GM12878 (cell line): Measurements from ENCODE around the gene OVOL3. TPM values are rescaled to one million over a fixed set of nuclear protein-coding genes. Genes with fewer than 3 reads are reported as not detected.

Source experiments
- ATAC-seq: fragments of 200-7000 bp; cut with Tn5 transposase; 3 replicates; pipeline ENCODE4 v1.9.1; 2020; ENCODE audit warnings: mild to moderate bottlenecking, moderate library complexity
- BruUV-seq: library from RNA; stranded (reverse); fragments of 400-500 nt; replicated peaks from 2 replicates; lab custom pipeline; 2021; lab: Mats Ljungman, UMichigan
- CTCF ChIA-PET: fragments of 300-600 bp; sonication (Branson Sonifier 250); formaldehyde crosslinking; extraction: SDS; loops from one replicate; lab custom pipeline; 2021; ENCODE audit warnings: inconsistent platforms; lab: Yijun Ruan, JAX
- POLR2A ChIA-PET: fragments of 350-600 bp; formaldehyde crosslinking; extraction: SDS; loops from one replicate; lab custom pipeline; 2021; ENCODE audit warnings: inconsistent platforms; lab: Charles Lee
- RAD21 ChIA-PET: fragments of 300-600 bp; sonication (Branson Sonifier 250); formaldehyde crosslinking; loops from one replicate; lab custom pipeline; 2023; ENCODE audit warnings: antibody characterized with exemption; ENCODE audit not compliant: unreplicated experiment; lab: Charles Lee
- SMC1A ChIA-PET: fragments of 300-600 bp; sonication (Branson Sonifier 250); formaldehyde crosslinking; loops from one replicate; lab custom pipeline; 2023; ENCODE audit not compliant: unreplicated experiment, uncharacterized antibody; lab: Charles Lee
- DNase-seq: peaks from one replicate; pipeline ENCODE4 v3.0.0-alpha.2; 2011; ENCODE audit warnings: low read depth, low spot score
- FAIRE-seq: peaks from 3 replicates; lab custom pipeline; 2011; peaks lifted over from hg19 to GRCh38; lab: Jason Lieb, UNC
- H2AFZ ChIP-seq: 2 replicates; pipeline ENCODE4 v1.6.0; 2011; ENCODE audit warnings: low read depth, low read length, control low read depth; ENCODE audit not compliant: control insufficient read depth
- H3K27ac ChIP-seq: 2 replicates; pipeline ENCODE4 v1.5.1; 2011; ENCODE audit warnings: control low read depth; ENCODE audit not compliant: control insufficient read depth, insufficient read depth
- H3K27me3 ChIP-seq, 2 experiments: replicated peaks in 1 of 2; 2 replicates each; pipeline versions ENCODE4 v1.6.0 to v1.6.1; 2011; ENCODE audit warnings: low read length in 1 of 2; ENCODE audit not compliant: control insufficient read depth in 2 of 2, insufficient read depth in 2 of 2
- H3K36me3 ChIP-seq, 2 experiments: 2 replicates each; pipeline ENCODE4 v1.5.1; 2011; ENCODE audit warnings: low read length in 1 of 2; ENCODE audit not compliant: control insufficient read depth in 2 of 2, insufficient read depth in 2 of 2
- H3K4me1 ChIP-seq: 2 replicates; pipeline ENCODE4 v1.6.1; 2011; ENCODE audit warnings: mild to moderate bottlenecking, low read length, moderate library complexity, mixed read lengths; ENCODE audit not compliant: control insufficient read depth, insufficient read depth
- H3K4me2 ChIP-seq: 2 replicates; pipeline ENCODE4 v1.6.0; 2011; ENCODE audit warnings: control low read depth; ENCODE audit not compliant: control insufficient read depth, insufficient read depth
- H3K4me3 ChIP-seq: fragments of 200-600 bp; sonication (generic); 2 replicates; pipeline ENCODE4 v1.5.1; 2016
- H3K79me2 ChIP-seq: 2 replicates; pipeline ENCODE4 v1.6.0; 2011; ENCODE audit warnings: low read length; ENCODE audit not compliant: control insufficient read depth, insufficient read depth
- H3K9ac ChIP-seq: 2 replicates; pipeline ENCODE4 v1.8.0; 2011; ENCODE audit warnings: low read length, control low read depth, mixed read lengths; ENCODE audit not compliant: control insufficient read depth, insufficient read depth
- H3K9me3 ChIP-seq: replicated peaks from 3 replicates; pipeline ENCODE4 v1.5.1; 2011; ENCODE audit warnings: mild to moderate bottlenecking, low read length; ENCODE audit not compliant: control insufficient read depth, insufficient read depth
- H4K20me1 ChIP-seq: 2 replicates; pipeline ENCODE4 v1.6.0; 2011; ENCODE audit not compliant: control insufficient read depth, insufficient read depth
- BCL3 ChIP-seq: IDR thresholded peaks from 2 replicates; pipeline ENCODE4 v1.6.1; 2011; ENCODE audit warnings: borderline replicate concordance, low read depth, mild to moderate bottlenecking, moderate library complexity, low read length; ENCODE audit not compliant: insufficient read depth, poor library complexity, severe bottlenecking
- BRCA1 ChIP-seq: IDR thresholded peaks from 2 replicates; pipeline ENCODE4 v1.6.1; 2011; ENCODE audit warnings: low read depth, low read length, improper control_type of control experiment
- DPF2 ChIP-seq: fragments of 450-650 bp; IDR thresholded peaks from 2 replicates; pipeline ENCODE4 v1.6.1; 2017; ENCODE audit warnings: mild to moderate bottlenecking
- HSF1 ChIP-seq: fragments of 150-350 bp; IDR thresholded peaks from 2 replicates; pipeline ENCODE4 v1.6.1; 2014; ENCODE audit warnings: mild to moderate bottlenecking, low read depth, low read length
- MTA2 ChIP-seq: fragments of 450-650 bp; IDR thresholded peaks from 2 replicates; pipeline ENCODE4 v1.6.1; 2016; ENCODE audit warnings: low read depth, mild to moderate bottlenecking, moderate library complexity
- NR2C2 ChIP-seq: IDR thresholded peaks from 2 replicates; pipeline ENCODE4 v1.6.1; 2011; ENCODE audit warnings: borderline replicate concordance, low read depth; ENCODE audit not compliant: control insufficient read depth, insufficient read length
- NR2F1 ChIP-seq: fragments of 450-650 bp; conservative IDR thresholded peaks from 2 replicates; pipeline ENCODE4 v1.6.1; 2017; ENCODE audit warnings: mild to moderate bottlenecking
- SMAD1 ChIP-seq: fragments of 450-650 bp; IDR thresholded peaks from 2 replicates; pipeline ENCODE4 v1.6.1; 2018; ENCODE audit warnings: mild to moderate bottlenecking, low read depth; ENCODE audit not compliant: partially characterized antibody
- SMARCA5 ChIP-seq: fragments of 450-650 bp; IDR thresholded peaks from 2 replicates; pipeline ENCODE4 v1.6.1; 2017; ENCODE audit warnings: mild to moderate bottlenecking
- TBL1XR1 ChIP-seq: IDR thresholded peaks from 2 replicates; pipeline ENCODE4 v1.6.1; 2012; ENCODE audit warnings: low read depth, low read length, improper control_type of control experiment
- YBX1 ChIP-seq: fragments of 450-650 bp; IDR thresholded peaks from 2 replicates; pipeline ENCODE4 v1.6.1; 2016; ENCODE audit warnings: antibody characterized with exemption
- YY1 ChIP-seq: IDR thresholded peaks from 2 replicates; pipeline ENCODE4 v1.6.1; 2011; ENCODE audit warnings: low read depth, mild to moderate bottlenecking, low read length
- ZBED1 ChIP-seq: IDR thresholded peaks from 2 replicates; pipeline ENCODE4 v1.6.1; 2016; ENCODE audit warnings: borderline replicate concordance
- WGBS: methylation state at CpG from one replicate; pipeline ENCODE4 v1.1.6; 2016; ENCODE audit warnings: low lambda C conversion rate; ENCODE audit not compliant: insufficient replicate concordance, insufficient coverage; ENCODE audit errors: missing lambda C conversion rate; 5-methylcytosine and 5-hydroxymethylcytosine counted together
- in situ Hi-C: fragments of 300-500 bp; cut with MboI; formaldehyde crosslinking; loops from 9 replicates; pipeline ENCODE4 v1.14.3; 2018; ENCODE audit warnings: mixed read lengths
- intact Hi-C: fragments of 100-400 bp; cut with micrococcal nuclease; formaldehyde crosslinking; loops from one replicate; pipeline ENCODE4 v1.14.2; 2022; ENCODE audit not compliant: unreplicated experiment
- polyA plus RNA-seq, 11 experiments: library from polyadenylated mRNA; depleted of rRNA in 4 of 11; unstranded in 6 of 11; stranded (reverse) in 5 of 11; fragments of >200 nt; fragmentation: Nextera tagmentation in 4 of 11; fragmentation: Illumina TruSeq in 1 of 11; extraction: Ambion mirVana in 4 of 11; extraction: Trizol in 1 of 11; gene quantifications; 1 replicate in 1 of 11; 2 replicates in 10 of 11; pipeline versions ENCODE4 v1.2.1 to v1.2.3, GENCODE V29; 2011 to 2016; ENCODE audit warnings: inconsistent platforms in 2 of 11, missing spikeins in 2 of 11, low read depth in 1 of 11
- total RNA-seq, 4 experiments: library from RNA; depleted of rRNA in 3 of 4; stranded (reverse); fragments of >200 nt in 3 of 4; fragmentation: Illumina TruSeq in 1 of 4; extraction: Trizol in 1 of 4; gene quantifications; 2 replicates each; pipeline versions ENCODE4 v1.2.1 to v1.2.3, GENCODE V29; 2013 to 2021

OVOL3 gene
- total and polyA plus RNA-seq, 10 of the 15 experiments (the other 5 are each of a cell fraction or from before 2014, with no cell fraction given): 0.43 TPM; not detected in 9

GRCh38 chr19:36099166-36099785, 11.7 kb upstream of the OVOL3 start:
- RAD21 ChIA-PET: no interaction called here
- CTCF ChIA-PET: no interaction called here
- FAIRE-seq (no peak), DNase-seq (no peak), ATAC-seq (no peak)
- in situ Hi-C loops: no loop called here
- no TSS peak for BruUV-seq
- Histone ChIP-seq H3K27ac (no peak overlapping the region), H3K4me2 (no peak overlapping the region), H3K27me3 (no peaks in the 10 kb centered on the region), H4K20me1 (no peaks in the 10 kb centered on the region), H3K4me3 (no peak overlapping the region), H3K36me3 (peaks cover 0 to 26% of the 10 kb centered on the region in 2 experiments; a peak in 3 of 4 replicates), H3K4me1 (no peaks in the 10 kb centered on the region), H3K9ac (no peak overlapping the region), H3K79me2 (no peaks in the 10 kb centered on the region), H2AFZ (no peak overlapping the region), H3K9me3 (no peaks in the 10 kb centered on the region)
- SMC1A ChIA-PET: no interaction called here
- intact Hi-C loops: no loop called here
- POLR2A ChIA-PET: interaction anchor here (0.6 to 1.0 kb wide), 2 partner anchors 19 to 41 kb away, joined by 5 to 8 read pairs; no protein-coding TSS in a partner anchor
- WGBS: 97% methylated on average over 17 of the region's 19 CpGs
- TF ChIP-seq SMARCA5 (no peak), BRCA1 (no peak), ZBED1 (no peak), TBL1XR1 (no peak), NR2C2 (no peak), SMAD1 (no peak), MTA2 (no peak), YBX1 (no peak), NR2F1 (no peak), YY1 (no peak), DPF2 (no peak), HSF1 (no peak), BCL3 (no peak)
